Keratinocyte (primary cell): ENCODE results near the gene KLHDC4. TPM values are rescaled to one million over a fixed set of nuclear protein-coding genes. Genes with fewer than 3 reads are reported as not detected.

Source experiments
- DNase-seq: peaks from one replicate; pipeline ENCODE4 v3.0.0-alpha.2; 2011; ENCODE audit warnings: low read depth, missing footprints, low spot score
- FAIRE-seq: peaks from 2 replicates; lab custom pipeline; 2011; peaks lifted over from hg19 to GRCh38; lab: Jason Lieb, UNC
- H2AFZ ChIP-seq: 2 replicates; pipeline ENCODE4 v1.6.0; 2012; ENCODE audit warnings: low read length, control low read depth, inconsistent platforms; ENCODE audit not compliant: control insufficient read depth
- H3K27ac ChIP-seq: 2 replicates; pipeline ENCODE4 v1.5.1; 2011; ENCODE audit warnings: low read length; ENCODE audit not compliant: control insufficient read depth, insufficient read depth
- H3K27me3 ChIP-seq: 3 replicates; pipeline ENCODE4 v1.6.0; 2011; ENCODE audit warnings: low read length; ENCODE audit not compliant: control insufficient read depth, insufficient read depth; ENCODE audit errors: extremely low read depth
- H3K36me3 ChIP-seq, 2 experiments: 2 replicates in 1 of 2; 3 replicates in 1 of 2; pipeline ENCODE4 v1.5.1; 2011; ENCODE audit warnings: low read length in 2 of 2, mild to moderate bottlenecking in 1 of 2; ENCODE audit not compliant: control insufficient read depth in 2 of 2, insufficient read depth in 2 of 2; ENCODE audit errors: extremely low read depth in 1 of 2
- H3K4me1 ChIP-seq: 3 replicates; pipeline ENCODE4 v1.5.1; 2011; ENCODE audit warnings: low read length; ENCODE audit not compliant: control insufficient read depth, insufficient read depth; ENCODE audit errors: extremely low read depth
- H3K4me2 ChIP-seq: 3 replicates; pipeline ENCODE4 v1.6.0; 2011; ENCODE audit warnings: low read depth, low read length; ENCODE audit not compliant: control insufficient read depth, insufficient read depth; ENCODE audit errors: extremely low read depth
- H3K4me3 ChIP-seq, 3 experiments: fragments of 200-600 bp in 1 of 3; sonication (generic) in 1 of 3; 2 replicates in 2 of 3; 3 replicates in 1 of 3; pipeline ENCODE4 v1.5.1; 2011 to 2016; ENCODE audit warnings: low read length in 3 of 3, mild to moderate bottlenecking in 3 of 3, control low read depth in 2 of 3, inconsistent platforms in 1 of 3, low read depth in 1 of 3, mixed read lengths in 1 of 3, mixed run types in 1 of 3, moderate library complexity in 1 of 3; ENCODE audit not compliant: control insufficient read depth in 2 of 3, insufficient read depth in 2 of 3; ENCODE audit errors: extremely low read depth in 1 of 3
- H3K79me2 ChIP-seq: 2 replicates; pipeline ENCODE4 v1.6.0; 2012; ENCODE audit warnings: low read length; ENCODE audit not compliant: control insufficient read depth, insufficient read depth
- H3K9ac ChIP-seq: 3 replicates; pipeline ENCODE4 v1.6.0; 2011; ENCODE audit warnings: low read length; ENCODE audit not compliant: control insufficient read depth, insufficient read depth; ENCODE audit errors: extremely low read depth
- H3K9me1 ChIP-seq: 3 replicates; pipeline ENCODE4 v1.6.0; 2011; ENCODE audit warnings: low read length; ENCODE audit not compliant: control insufficient read depth, insufficient read depth; ENCODE audit errors: extremely low read depth
- H3K9me3 ChIP-seq: 2 replicates; pipeline ENCODE4 v1.5.1; 2012; ENCODE audit warnings: low read depth, low read length; ENCODE audit not compliant: control insufficient read depth
- H4K20me1 ChIP-seq: 3 replicates; pipeline ENCODE4 v1.6.0; 2011; ENCODE audit warnings: low read length; ENCODE audit not compliant: control insufficient read depth, insufficient read depth; ENCODE audit errors: extremely low read depth
- CTCF ChIP-seq, 3 experiments: IDR thresholded peaks in 1 of 3; conservative IDR thresholded peaks in 1 of 3; optimal IDR thresholded peaks in 1 of 3; 2 replicates in 2 of 3; 3 replicates in 1 of 3; pipeline versions ENCODE3 to v1.5.1; 2011; ENCODE audit warnings: low read length in 3 of 3, mild to moderate bottlenecking in 3 of 3, moderate library complexity in 2 of 3, control low read depth in 1 of 3, inconsistent platforms in 1 of 3; ENCODE audit not compliant: insufficient read depth in 2 of 3; ENCODE audit errors: extremely low read depth in 1 of 3
- EZH2 ChIP-seq: IDR thresholded peaks from one replicate; pipeline ENCODE4 v1.6.1; 2012; ENCODE audit warnings: inconsistent platforms, mild to moderate bottlenecking, low read length, moderate library complexity
- dilution Hi-C: fragments of 300-500 bp; cut with MboI; formaldehyde crosslinking; loops from one replicate; pipeline ENCODE4 v1.7.0; 2020; ENCODE audit warnings: low sequenced_read_pairs; ENCODE audit not compliant: extremely low pct_ligation_motif_present
- polyA plus RNA-seq, 5 experiments: library from polyadenylated mRNA; depleted of rRNA in 3 of 5; stranded (reverse) in 3 of 5; stranded (forward) in 1 of 5; unstranded in 1 of 5; fragments of >200 nt; gene quantifications; 1 replicate in 1 of 5; 2 replicates in 3 of 5; 3 replicates in 1 of 5; pipeline versions ENCODE4 v1.2.1 to v1.2.3, GENCODE V29; 2011 to 2012; ENCODE audit warnings: missing spikeins in 2 of 5, low read depth in 1 of 5, low replicate concordance in 1 of 5

KLHDC4 gene
- polyA plus RNA-seq, 1 donor (not counting 4 experiments of a cell fraction or from before 2014, with no cell fraction given) = 13.4 TPM

GRCh38 chr16:87741700-87742415 lies 23.9 kb downstream of the KLHDC4 start:
- DNase-seq (no peak), FAIRE-seq (no peak)
- dilution Hi-C loops = no loop called here
- H3K9me1 ChIP-seq = no peaks in the 10 kb centered on the region
- H3K4me3 ChIP-seq = no peak overlapping the region
- H4K20me1 ChIP-seq = no peaks in the 10 kb centered on the region
- no peaks in the 10 kb centered on the region for H3K4me1 ChIP-seq
- peaks cover 11 to 23% of the 10 kb centered on the region in 2 experiments for H3K36me3 ChIP-seq
- no peaks in the 10 kb centered on the region for H3K79me2 ChIP-seq
- no peak overlapping the region for H3K27ac ChIP-seq
- no peak overlapping the region for H2AFZ ChIP-seq
- H3K9ac ChIP-seq = no peak overlapping the region
- H3K27me3 ChIP-seq = no peaks in the 10 kb centered on the region
- TF ChIP-seq CTCF (optimal IDR thresholded peaks at IDR 0.05 in 1 of 3, IDR thresholded peaks at IDR 0.05 in 1 of 3, conservative IDR thresholded peaks at IDR 0.05 in 1 of 3; ENCODE audit: extremely low read depth in 1 of 3, insufficient read depth in 2 of 3, low read length in 3 of 3) (no peak), EZH2 (no peak)
- H3K4me2 ChIP-seq = no peak overlapping the region
- H3K9me3 ChIP-seq = no peaks in the 10 kb centered on the region

GRCh38 chr16:87740909-87741424 lies 24.8 kb downstream of the KLHDC4 start:
- Histone ChIP-seq H3K4me1 (no peaks in the 10 kb centered on the region), H3K9me1 (no peaks in the 10 kb centered on the region), H3K27me3 (no peaks in the 10 kb centered on the region), H3K79me2 (no peaks in the 10 kb centered on the region), H3K9me3 (no peaks in the 10 kb centered on the region), H3K4me2 (no peak overlapping the region), H4K20me1 (no peaks in the 10 kb centered on the region), H2AFZ (no peak overlapping the region), H3K36me3 (peaks cover 5 to 15% of the 10 kb centered on the region in 2 experiments), H3K9ac (no peak overlapping the region), H3K4me3 (no peak overlapping the region), H3K27ac (no peak overlapping the region)
- DNase-seq (no peak), FAIRE-seq (no peak)
- dilution Hi-C loops = no loop called here
- no peak for TF ChIP-seq CTCF (optimal IDR thresholded peaks at IDR 0.05 in 1 of 3, IDR thresholded peaks at IDR 0.05 in 1 of 3, conservative IDR thresholded peaks at IDR 0.05 in 1 of 3; ENCODE audit: extremely low read depth in 1 of 3, insufficient read depth in 2 of 3, low read length in 3 of 3)
- no peak for TF ChIP-seq EZH2
